Caco-2 (cell line): ENCODE data around the gene MARK2. TPM values are rescaled to one million over a fixed set of nuclear protein-coding genes. Genes with fewer than 3 reads are reported as not detected.

Experiments
- BruUV-seq: library from RNA; stranded (reverse); fragments of 400-500 nt; replicated peaks from 2 replicates; lab custom pipeline; 2021; lab: Mats Ljungman, UMichigan
- CTCF ChIA-PET: fragments of 300-600 bp; sonication (Branson Sonifier 250); formaldehyde crosslinking; loops from one replicate; lab custom pipeline; 2022; ENCODE audit warnings: antibody characterized with exemption; lab: Charles Lee
- POLR2A ChIA-PET: fragments of 300-600 bp; sonication (Branson Sonifier 250); formaldehyde crosslinking; loops from one replicate; lab custom pipeline; 2022; ENCODE audit warnings: antibody characterized with exemption; lab: Charles Lee
- DNase-seq, 2 experiments: peaks; one replicate each; pipeline versions ENCODE4 v3.0.0 to v3.0.0-alpha.2; 2020 to 2022
- H3K27me3 ChIP-seq: replicated peaks from 2 replicates; pipeline ENCODE4 v1.6.0; 2011; ENCODE audit warnings: low read length; ENCODE audit not compliant: control insufficient read depth, insufficient read depth
- H3K36me3 ChIP-seq: 2 replicates; pipeline ENCODE4 v1.5.1; 2011; ENCODE audit warnings: low read length; ENCODE audit not compliant: control insufficient read depth, insufficient read depth
- H3K4me1 ChIP-seq: fragments of 250-450 bp; sonication (Bioruptor Pico); 2 replicates; pipeline ENCODE4 v1.5.1; 2020; ENCODE audit warnings: mild to moderate bottlenecking
- H3K4me3 ChIP-seq: 2 replicates; pipeline ENCODE4 v1.5.1; 2011; ENCODE audit warnings: low read depth, mild to moderate bottlenecking, control low read depth, low read length
- H3K9me3 ChIP-seq: fragments of 250-450 bp; sonication (Bioruptor Pico); 2 replicates; pipeline ENCODE4 v1.5.1; 2020; ENCODE audit warnings: mild to moderate bottlenecking, moderate library complexity
- H3K27ac Mint-ChIP-seq: one replicate; pipeline ENCODE4 v1.8.0; 2022; ENCODE audit warnings: mixed read lengths; ENCODE audit not compliant: unreplicated experiment
- H3K27me3 Mint-ChIP-seq: one replicate; pipeline ENCODE4 v1.8.0; 2022; ENCODE audit warnings: mixed read lengths; ENCODE audit not compliant: insufficient read depth, unreplicated experiment
- H3K36me3 Mint-ChIP-seq: one replicate; pipeline ENCODE4 v1.8.0; 2022; ENCODE audit warnings: mild to moderate bottlenecking, mixed read lengths; ENCODE audit not compliant: insufficient read depth, unreplicated experiment
- H3K4me1 Mint-ChIP-seq: one replicate; pipeline ENCODE4 v1.8.0; 2022; ENCODE audit warnings: low read depth, mixed read lengths; ENCODE audit not compliant: unreplicated experiment
- H3K4me3 Mint-ChIP-seq: one replicate; pipeline ENCODE4 v1.8.0; 2022; ENCODE audit warnings: mild to moderate bottlenecking, moderate library complexity, mixed read lengths; ENCODE audit not compliant: unreplicated experiment
- H3K9me3 Mint-ChIP-seq: one replicate; pipeline ENCODE4 v1.8.0; 2022; ENCODE audit warnings: mixed read lengths; ENCODE audit not compliant: unreplicated experiment
- CTCF ChIP-seq, 2 experiments: fragments of 200-600 bp in 1 of 2; IDR thresholded peaks; 1 replicate in 1 of 2; 2 replicates in 1 of 2; pipeline versions ENCODE4 v1.5.1 to v1.8.0; 2011 to 2022; ENCODE audit warnings: antibody characterized with exemption in 1 of 2, control low read depth in 1 of 2, inconsistent platforms in 1 of 2, low read depth in 1 of 2, low read length in 1 of 2, mild to moderate bottlenecking in 1 of 2, moderate library complexity in 1 of 2; ENCODE audit not compliant: insufficient read depth in 1 of 2, severe bottlenecking in 1 of 2, unreplicated experiment in 1 of 2
- intact Hi-C: fragments of 100-400 bp; cut with micrococcal nuclease; formaldehyde crosslinking; loops from one replicate; pipeline ENCODE4 v1.10.0; 2022; ENCODE audit not compliant: unreplicated experiment
- total RNA-seq: library from RNA; stranded (reverse); gene quantifications from 2 replicates; pipeline ENCODE4 v1.2.3, GENCODE V29; 2022

The MARK2 gene
- total RNA-seq, 1 experiment from 2014 or later: 63.5 TPM

GRCh38 chr11:63913866-63914830, 75.2 kb downstream of the MARK2 start:
- CTCF ChIA-PET: interaction anchor here (0.6 to 1.2 kb wide), 3 partner anchors 20 to 76 kb away, joined by 3 to 7 read pairs (median 5); no protein-coding TSS in a partner anchor
- no TSS peak for BruUV-seq
- Histone ChIP-seq H3K36me3 (no peaks in the 10 kb centered on the region), H3K27me3 (no peaks in the 10 kb centered on the region), H3K9me3 (no peaks in the 10 kb centered on the region), H3K4me3 (no peak overlapping the region), H3K4me1 (0 out of 2 replicates have a peak, but pooled peaks cover 12% of the 10 kb centered on the region)
- peaks cover 32% of the 10 kb centered on the region for H3K36me3 Mint-ChIP-seq
- intact Hi-C loops: no loop called here
- H3K9me3 Mint-ChIP-seq: no peaks in the 10 kb centered on the region
- no peaks in the 10 kb centered on the region for H3K27me3 Mint-ChIP-seq
- peak overlapping the region; percentile 21 for H3K27ac Mint-ChIP-seq
- no peak overlapping the region for H3K4me3 Mint-ChIP-seq
- POLR2A ChIA-PET: no interaction called here
- H3K4me1 Mint-ChIP-seq: no peaks in the 10 kb centered on the region
- DNase-seq: no peak
- TF ChIP-seq CTCF (IDR thresholded peaks at IDR 0.05; ENCODE audit: insufficient read depth in 1 of 2, low read depth in 1 of 2, low read length in 1 of 2, severe bottlenecking in 1 of 2, unreplicated experiment in 1 of 2): no peak

GRCh38 chr11:63914896-63915691, 76.2 kb downstream of the MARK2 start:
- POLR2A ChIA-PET: no interaction called here
- Histone ChIP-seq H3K9me3 (no peaks in the 10 kb centered on the region), H3K4me1 (0 out of 2 replicates have a peak, but pooled peaks cover 12% of the 10 kb centered on the region), H3K27me3 (no peaks in the 10 kb centered on the region), H3K36me3 (no peaks in the 10 kb centered on the region), H3K4me3 (no peak overlapping the region)
- H3K4me1 Mint-ChIP-seq: no peaks in the 10 kb centered on the region
- CTCF ChIA-PET: interaction anchor here (1.2 kb wide), 2 partner anchors 19 to 31 kb away, joined by 5 to 7 read pairs; no protein-coding TSS in a partner anchor
- no peaks in the 10 kb centered on the region for H3K9me3 Mint-ChIP-seq
- DNase-seq: no peak
- no TSS peak for BruUV-seq
- no peak for TF ChIP-seq CTCF (IDR thresholded peaks at IDR 0.05; ENCODE audit: insufficient read depth in 1 of 2, low read depth in 1 of 2, low read length in 1 of 2, severe bottlenecking in 1 of 2, unreplicated experiment in 1 of 2)
- H3K4me3 Mint-ChIP-seq: peak overlapping the region; percentile 88
- no peak overlapping the region for H3K27ac Mint-ChIP-seq
- intact Hi-C loops: no loop called here
- H3K36me3 Mint-ChIP-seq: peaks cover 28% of the 10 kb centered on the region
- no peaks in the 10 kb centered on the region for H3K27me3 Mint-ChIP-seq
